Measurements from ENCODE around the gene ADAMTS9.

Gene ADAMTS9

GRCh38 chr3:64687781-64688604, at the start of gene ADAMTS9:
Gene ADAMTS9, minus strand, starts transcription at chr3:64688000. Its CDS starts 343 bp downstream, at chr3:64687657.
- Histone ChIP-seq H3K4me3 (ENCODE audit: low read depth, low read length) (peak within 1 kb of the TSS; percentile 82), H3K27me3 (ENCODE audit: control insufficient read depth, insufficient read depth, low read length) (peaks cover 87% of the 10 kb centered on the region), H3K9ac (ENCODE audit: low read depth, low read length) (no peak within 1 kb of the TSS), H3K4me1 (ENCODE audit: control insufficient read depth, insufficient read depth, low read length) (peaks cover 48% of the 10 kb centered on the region), H3K36me3 (ENCODE audit: control insufficient read depth, insufficient read depth, low read length) (no peaks in the 10 kb centered on the region), H3K9me3 (ENCODE audit: control insufficient read depth, insufficient read depth, low read length) (no peaks in the 10 kb centered on the region), H3K27ac (ENCODE audit: low read depth, low read length) (peak within 1 kb of the TSS; percentile 49)

GRCh38 chr3:64732576-64732975, 44.8 kb upstream of the ADAMTS9 start:
- Histone ChIP-seq H3K4me3 (ENCODE audit: low read depth, low read length) (no peak overlapping the region), H3K9ac (ENCODE audit: low read depth, low read length) (no peak overlapping the region), H3K27ac (ENCODE audit: low read depth, low read length) (no peak overlapping the region), H3K27me3 (ENCODE audit: control insufficient read depth, insufficient read depth, low read length) (no peaks in the 10 kb centered on the region), H3K9me3 (ENCODE audit: control insufficient read depth, insufficient read depth, low read length) (no peaks in the 10 kb centered on the region), H3K4me1 (ENCODE audit: control insufficient read depth, insufficient read depth, low read length) (no peaks in the 10 kb centered on the region), H3K36me3 (ENCODE audit: control insufficient read depth, insufficient read depth, low read length) (no peaks in the 10 kb centered on the region)

GRCh38 chr3:64730681-64731080, 42.9 kb upstream of the ADAMTS9 start:
- H3K27me3 ChIP-seq (ENCODE audit: control insufficient read depth, insufficient read depth, low read length), result no peaks in the 10 kb centered on the region
- no peak overlapping the region for H3K9ac ChIP-seq (ENCODE audit: low read depth, low read length)
- H3K4me1 ChIP-seq (ENCODE audit: control insufficient read depth, insufficient read depth, low read length), result peaks cover 10% of the 10 kb centered on the region; the same call in 1 of the 2 replicates
- H3K9me3 ChIP-seq (ENCODE audit: control insufficient read depth, insufficient read depth, low read length), result no peaks in the 10 kb centered on the region
- H3K27ac ChIP-seq (ENCODE audit: low read depth, low read length), result no peak overlapping the region
- H3K36me3 ChIP-seq (ENCODE audit: control insufficient read depth, insufficient read depth, low read length), result no peaks in the 10 kb centered on the region
- no peak overlapping the region for H3K4me3 ChIP-seq (ENCODE audit: low read depth, low read length)

- H3K9me3 ChIP-seq (ENCODE audit: control insufficient read depth, insufficient read depth, low read length), result no peaks in the 10 kb centered on the region
- no peaks in the 10 kb centered on the region for H3K27me3 ChIP-seq (ENCODE audit: control insufficient read depth, insufficient read depth, low read length)
- no peaks in the 10 kb centered on the region for H3K36me3 ChIP-seq (ENCODE audit: control insufficient read depth, insufficient read depth, low read length)
- H3K9ac ChIP-seq (ENCODE audit: low read depth, low read length), result no peak overlapping the region
- no peak overlapping the region for H3K27ac ChIP-seq (ENCODE audit: low read depth, low read length)
- H3K4me1 ChIP-seq (ENCODE audit: control insufficient read depth, insufficient read depth, low read length), result peaks cover 16% of the 10 kb centered on the region; the same call in 1 of the 2 replicates
- no peak overlapping the region for H3K4me3 ChIP-seq (ENCODE audit: low read depth, low read length)
Observed at GRCh38 chr3:64728994-64729393, 41.2 kb upstream of the ADAMTS9 start.

GRCh38 chr3:64728428-64728827, 40.6 kb upstream of the ADAMTS9 start:
- Histone ChIP-seq H3K27ac (ENCODE audit: low read depth, low read length) (no peak overlapping the region), H3K9me3 (ENCODE audit: control insufficient read depth, insufficient read depth, low read length) (no peaks in the 10 kb centered on the region), H3K27me3 (ENCODE audit: control insufficient read depth, insufficient read depth, low read length) (no peaks in the 10 kb centered on the region), H3K36me3 (ENCODE audit: control insufficient read depth, insufficient read depth, low read length) (no peaks in the 10 kb centered on the region), H3K4me3 (ENCODE audit: low read depth, low read length) (no peak overlapping the region), H3K4me1 (ENCODE audit: control insufficient read depth, insufficient read depth, low read length) (peaks cover 16% of the 10 kb centered on the region; the same call in 1 of the 2 replicates), H3K9ac (ENCODE audit: low read depth, low read length) (no peak overlapping the region)

GRCh38 chr3:64726414-64727090, 38.8 kb upstream of the ADAMTS9 start:
- no peaks in the 10 kb centered on the region for H3K27me3 ChIP-seq (ENCODE audit: control insufficient read depth, insufficient read depth, low read length)
- H3K36me3 ChIP-seq (ENCODE audit: control insufficient read depth, insufficient read depth, low read length), result no peaks in the 10 kb centered on the region
- no peak overlapping the region for H3K9ac ChIP-seq (ENCODE audit: low read depth, low read length)
- peaks cover 16% of the 10 kb centered on the region; the same call in 1 of the 2 replicates for H3K4me1 ChIP-seq (ENCODE audit: control insufficient read depth, insufficient read depth, low read length)
- H3K27ac ChIP-seq (ENCODE audit: low read depth, low read length), result no peak overlapping the region
- H3K9me3 ChIP-seq (ENCODE audit: control insufficient read depth, insufficient read depth, low read length), result no peaks in the 10 kb centered on the region
- H3K4me3 ChIP-seq (ENCODE audit: low read depth, low read length), result no peak overlapping the region

GRCh38 chr3:64718976-64719375, 31.2 kb upstream of the ADAMTS9 start:
- Histone ChIP-seq H3K9me3 (ENCODE audit: control insufficient read depth, insufficient read depth, low read length) (no peaks in the 10 kb centered on the region), H3K4me3 (ENCODE audit: low read depth, low read length) (no peak overlapping the region), H3K4me1 (ENCODE audit: control insufficient read depth, insufficient read depth, low read length) (peaks cover 4% of the 10 kb centered on the region; the same call in 1 of the 2 replicates), H3K36me3 (ENCODE audit: control insufficient read depth, insufficient read depth, low read length) (no peaks in the 10 kb centered on the region), H3K9ac (ENCODE audit: low read depth, low read length) (no peak overlapping the region), H3K27ac (ENCODE audit: low read depth, low read length) (no peak overlapping the region), H3K27me3 (ENCODE audit: control insufficient read depth, insufficient read depth, low read length) (no peaks in the 10 kb centered on the region)

- H3K4me3 ChIP-seq (ENCODE audit: low read depth, low read length), result no peak overlapping the region
- H3K36me3 ChIP-seq (ENCODE audit: control insufficient read depth, insufficient read depth, low read length), result no peaks in the 10 kb centered on the region
- H3K4me1 ChIP-seq (ENCODE audit: control insufficient read depth, insufficient read depth, low read length), result peaks cover 4% of the 10 kb centered on the region; the same call in 1 of the 2 replicates
- no peak overlapping the region for H3K9ac ChIP-seq (ENCODE audit: low read depth, low read length)
- no peak overlapping the region for H3K27ac ChIP-seq (ENCODE audit: low read depth, low read length)
- H3K27me3 ChIP-seq (ENCODE audit: control insufficient read depth, insufficient read depth, low read length), result no peaks in the 10 kb centered on the region
- H3K9me3 ChIP-seq (ENCODE audit: control insufficient read depth, insufficient read depth, low read length), result no peaks in the 10 kb centered on the region
Observed at GRCh38 chr3:64717872-64718613, 30.2 kb upstream of the ADAMTS9 start.

GRCh38 chr3:64717411-64717810, 29.6 kb upstream of the ADAMTS9 start:
- Histone ChIP-seq H3K36me3 (ENCODE audit: control insufficient read depth, insufficient read depth, low read length) (no peaks in the 10 kb centered on the region), H3K9ac (ENCODE audit: low read depth, low read length) (no peak overlapping the region), H3K27me3 (ENCODE audit: control insufficient read depth, insufficient read depth, low read length) (no peaks in the 10 kb centered on the region), H3K9me3 (ENCODE audit: control insufficient read depth, insufficient read depth, low read length) (no peaks in the 10 kb centered on the region), H3K4me3 (ENCODE audit: low read depth, low read length) (no peak overlapping the region), H3K4me1 (ENCODE audit: control insufficient read depth, insufficient read depth, low read length) (peaks cover 4% of the 10 kb centered on the region; the same call in 1 of the 2 replicates), H3K27ac (ENCODE audit: low read depth, low read length) (no peak overlapping the region)

- H3K9ac ChIP-seq (ENCODE audit: low read depth, low read length), result no peak overlapping the region
- H3K27me3 ChIP-seq (ENCODE audit: control insufficient read depth, insufficient read depth, low read length), result no peaks in the 10 kb centered on the region
- no peaks in the 10 kb centered on the region for H3K9me3 ChIP-seq (ENCODE audit: control insufficient read depth, insufficient read depth, low read length)
- no peak overlapping the region for H3K27ac ChIP-seq (ENCODE audit: low read depth, low read length)
- peaks cover 4% of the 10 kb centered on the region; the same call in 1 of the 2 replicates for H3K4me1 ChIP-seq (ENCODE audit: control insufficient read depth, insufficient read depth, low read length)
- no peak overlapping the region for H3K4me3 ChIP-seq (ENCODE audit: low read depth, low read length)
- H3K36me3 ChIP-seq (ENCODE audit: control insufficient read depth, insufficient read depth, low read length), result no peaks in the 10 kb centered on the region
Observed at GRCh38 chr3:64716110-64716710, 28.4 kb upstream of the ADAMTS9 start.
